Loucy (cell line): ENCODE measurements around the gene UBE2L6.

Experiments used
- H2AFZ ChIP-seq: fragments of 200-600 bp; sonication (generic); 2 replicates; pipeline ENCODE4 v1.6.0; 2016; ENCODE audit warnings: antibody characterized with exemption, mild to moderate bottlenecking, low read length, moderate library complexity
- H3F3A ChIP-seq: fragments of 200-600 bp; 2 replicates; pipeline ENCODE4 v1.6.0; 2016; ENCODE audit warnings: antibody characterized with exemption, low read depth, mild to moderate bottlenecking
- H3K27me3 ChIP-seq: fragments of 200-600 bp; sonication (generic); 2 replicates; pipeline ENCODE4 v1.6.1; 2014; ENCODE audit warnings: low read length, mild to moderate bottlenecking; ENCODE audit not compliant: insufficient read depth, poor library complexity, severe bottlenecking
- H3K36me3 ChIP-seq: fragments of 200-600 bp; sonication (generic); 2 replicates; pipeline ENCODE4 v1.6.1; 2016; ENCODE audit warnings: low read length; ENCODE audit not compliant: insufficient read depth
- H3K4me1 ChIP-seq: fragments of 200-600 bp; sonication (generic); 2 replicates; pipeline ENCODE4 v1.5.1; 2014; ENCODE audit warnings: low read length, mild to moderate bottlenecking; ENCODE audit not compliant: insufficient read depth, poor library complexity, severe bottlenecking
- H3K4me2 ChIP-seq: fragments of 200-600 bp; sonication (generic); 2 replicates; pipeline ENCODE4 v1.6.0; 2014; ENCODE audit warnings: antibody characterized with exemption, low read length, low read depth, mild to moderate bottlenecking; ENCODE audit not compliant: poor library complexity, severe bottlenecking
- H3K4me3 ChIP-seq: fragments of 200-600 bp; sonication (generic); 2 replicates; pipeline ENCODE4 v1.5.1; 2014; ENCODE audit warnings: low read length, mild to moderate bottlenecking, mixed read lengths; ENCODE audit not compliant: poor library complexity, severe bottlenecking
- H3K79me2 ChIP-seq: fragments of 200-600 bp; sonication (generic); 2 replicates; pipeline ENCODE4 v1.6.1; 2014; ENCODE audit warnings: low read length; ENCODE audit not compliant: insufficient read depth
- H3K9ac ChIP-seq: fragments of 200-600 bp; sonication (generic); 2 replicates; pipeline ENCODE4 v1.6.0; 2014; ENCODE audit warnings: mild to moderate bottlenecking, low read depth, low read length, moderate library complexity; ENCODE audit not compliant: poor library complexity, severe bottlenecking
- H3K9me2 ChIP-seq: fragments of 200-600 bp; sonication (generic); replicated peaks from 2 replicates; pipeline ENCODE4 v1.6.1; 2016; ENCODE audit warnings: low read depth, low read length, mixed read lengths
- H3K9me3 ChIP-seq: fragments of 200-600 bp; sonication (generic); 2 replicates; pipeline ENCODE4 v1.6.1; 2014; ENCODE audit warnings: mild to moderate bottlenecking, antibody characterized with exemption, low read length, low read depth; ENCODE audit not compliant: insufficient read depth
- H4K20me1 ChIP-seq: fragments of 200-600 bp; sonication (generic); 2 replicates; pipeline ENCODE4 v1.6.0; 2014; ENCODE audit warnings: antibody characterized with exemption, low read length, mild to moderate bottlenecking; ENCODE audit not compliant: insufficient read depth, poor library complexity, severe bottlenecking
- CTCF ChIP-seq: fragments of 200-600 bp; sonication (generic); conservative IDR thresholded peaks from 2 replicates; pipeline ENCODE4 v1.5.1; 2014; ENCODE audit warnings: mild to moderate bottlenecking, antibody characterized with exemption, low read length
- EZH2phosphoT487 ChIP-seq: fragments of 200-600 bp; IDR thresholded peaks from 2 replicates; pipeline ENCODE4 v1.6.1; 2018; ENCODE audit warnings: antibody characterized with exemption, mild to moderate bottlenecking, moderate library complexity, borderline replicate concordance

The UBE2L6 gene

GRCh38 chr11:57566005-57566904 lies 1.2 kb downstream of the UBE2L6 start:
- H3F3A ChIP-seq, result no peaks in the 10 kb centered on the region
- H3K4me3 ChIP-seq, result peak overlapping the region; percentile 87
- peak overlapping the region; percentile 93 for H3K4me2 ChIP-seq
- peaks cover 34% of the 10 kb centered on the region for H3K4me1 ChIP-seq
- H3K27me3 ChIP-seq, result no peaks in the 10 kb centered on the region
- no peaks in the 10 kb centered on the region for H3K9me3 ChIP-seq
- H3K9me2 ChIP-seq, result no peaks in the 10 kb centered on the region
- peaks cover 58% of the 10 kb centered on the region for H3K79me2 ChIP-seq
- TF ChIP-seq CTCF (no peak), EZH2phosphoT487 (no peak)
- H3K36me3 ChIP-seq, result no peaks in the 10 kb centered on the region
- H3K9ac ChIP-seq, result peak overlapping the region; percentile 94
- H2AFZ ChIP-seq, result 0 out of 2 replicates have a peak overlapping the region, but pooled peaks have one; percentile 11
- H4K20me1 ChIP-seq, result peaks cover 4% of the 10 kb centered on the region

GRCh38 chr11:57562596-57562995 lies 4.9 kb downstream of the UBE2L6 start:
- Histone ChIP-seq H3K4me3 (no peak overlapping the region), H3K36me3 (peaks cover 20% of the 10 kb centered on the region; the same call in 1 of the 2 replicates), H4K20me1 (peaks cover 4% of the 10 kb centered on the region), H3K79me2 (peaks cover 62% of the 10 kb centered on the region), H2AFZ (no peak overlapping the region), H3K9me2 (no peaks in the 10 kb centered on the region), H3K9me3 (no peaks in the 10 kb centered on the region), H3K4me2 (peak overlapping the region; percentile 46), H3K4me1 (peaks cover 25% of the 10 kb centered on the region), H3K27me3 (no peaks in the 10 kb centered on the region), H3F3A (no peaks in the 10 kb centered on the region), H3K9ac (peak overlapping the region; percentile 26)
- TF ChIP-seq EZH2phosphoT487, result no peak
- TF ChIP-seq CTCF, result peak; percentile 50

GRCh38 chr11:57560146-57560545 lies 7.3 kb downstream of the UBE2L6 start:
- no peaks in the 10 kb centered on the region for H3K27me3 ChIP-seq
- H3K4me2 ChIP-seq, result no peak overlapping the region
- peaks cover 42% of the 10 kb centered on the region; the same call in 1 of the 2 replicates for H3K36me3 ChIP-seq
- H3F3A ChIP-seq, result no peaks in the 10 kb centered on the region
- peaks cover 10% of the 10 kb centered on the region for H3K4me1 ChIP-seq
- peaks cover 39% of the 10 kb centered on the region for H3K79me2 ChIP-seq
- no peak for TF ChIP-seq CTCF
- no peaks in the 10 kb centered on the region for H4K20me1 ChIP-seq
- no peak overlapping the region for H2AFZ ChIP-seq
- H3K4me3 ChIP-seq, result no peak overlapping the region
- H3K9ac ChIP-seq, result no peak overlapping the region
- no peaks in the 10 kb centered on the region for H3K9me3 ChIP-seq
- H3K9me2 ChIP-seq, result no peaks in the 10 kb centered on the region
